Coronary artery (tissue), 2 donors: Measurements from ENCODE around the gene MUS81.
"Not testable (repeated sequence)": the region's sequence is repeated elsewhere in the genome, so short reads cannot be mapped to it uniquely, and the experiment has no call there.

Experiments
- DNase-seq: peaks from one replicate; pipeline ENCODE4 v3.0.0-alpha.2; 2017; ENCODE audit warnings: low spot score
- H3K27ac ChIP-seq, 2 donors: fragments of 200-600 bp; sonication (generic); one replicate each; pipeline ENCODE4 v1.5.1; 2016 to 2019
- H3K4me3 ChIP-seq: fragments of 200-600 bp; sonication (generic); 2 replicates; pipeline ENCODE4 v1.5.1; 2016; ENCODE audit warnings: mild to moderate bottlenecking, moderate library complexity
- TF ChIP-seq, protein P1 (sequence below): fragments of 200-600 bp; sonication (generic); IDR thresholded peaks from one replicate; pipeline ENCODE4 v1.5.1; 2019; ENCODE audit warnings: antibody characterized with exemption

MUS81 gene

GRCh38 chr11:65817312-65817834 lies 42.9 kb upstream of the MUS81 start:
- TF ChIP-seq, protein P1, sequence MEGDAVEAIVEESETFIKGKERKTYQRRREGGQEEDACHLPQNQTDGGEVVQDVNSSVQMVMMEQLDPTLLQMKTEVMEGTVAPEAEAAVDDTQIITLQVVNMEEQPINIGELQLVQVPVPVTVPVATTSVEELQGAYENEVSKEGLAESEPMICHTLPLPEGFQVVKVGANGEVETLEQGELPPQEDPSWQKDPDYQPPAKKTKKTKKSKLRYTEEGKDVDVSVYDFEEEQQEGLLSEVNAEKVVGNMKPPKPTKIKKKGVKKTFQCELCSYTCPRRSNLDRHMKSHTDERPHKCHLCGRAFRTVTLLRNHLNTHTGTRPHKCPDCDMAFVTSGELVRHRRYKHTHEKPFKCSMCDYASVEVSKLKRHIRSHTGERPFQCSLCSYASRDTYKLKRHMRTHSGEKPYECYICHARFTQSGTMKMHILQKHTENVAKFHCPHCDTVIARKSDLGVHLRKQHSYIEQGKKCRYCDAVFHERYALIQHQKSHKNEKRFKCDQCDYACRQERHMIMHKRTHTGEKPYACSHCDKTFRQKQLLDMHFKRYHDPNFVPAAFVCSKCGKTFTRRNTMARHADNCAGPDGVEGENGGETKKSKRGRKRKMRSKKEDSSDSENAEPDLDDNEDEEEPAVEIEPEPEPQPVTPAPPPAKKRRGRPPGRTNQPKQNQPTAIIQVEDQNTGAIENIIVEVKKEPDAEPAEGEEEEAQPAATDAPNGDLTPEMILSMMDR = no peak
- Histone ChIP-seq H3K27ac (peak overlapping the region in 1 of 2 donors; percentile 58), H3K4me3 (peak overlapping the region; percentile 82)
- DNase-seq = no peak

DNA sequence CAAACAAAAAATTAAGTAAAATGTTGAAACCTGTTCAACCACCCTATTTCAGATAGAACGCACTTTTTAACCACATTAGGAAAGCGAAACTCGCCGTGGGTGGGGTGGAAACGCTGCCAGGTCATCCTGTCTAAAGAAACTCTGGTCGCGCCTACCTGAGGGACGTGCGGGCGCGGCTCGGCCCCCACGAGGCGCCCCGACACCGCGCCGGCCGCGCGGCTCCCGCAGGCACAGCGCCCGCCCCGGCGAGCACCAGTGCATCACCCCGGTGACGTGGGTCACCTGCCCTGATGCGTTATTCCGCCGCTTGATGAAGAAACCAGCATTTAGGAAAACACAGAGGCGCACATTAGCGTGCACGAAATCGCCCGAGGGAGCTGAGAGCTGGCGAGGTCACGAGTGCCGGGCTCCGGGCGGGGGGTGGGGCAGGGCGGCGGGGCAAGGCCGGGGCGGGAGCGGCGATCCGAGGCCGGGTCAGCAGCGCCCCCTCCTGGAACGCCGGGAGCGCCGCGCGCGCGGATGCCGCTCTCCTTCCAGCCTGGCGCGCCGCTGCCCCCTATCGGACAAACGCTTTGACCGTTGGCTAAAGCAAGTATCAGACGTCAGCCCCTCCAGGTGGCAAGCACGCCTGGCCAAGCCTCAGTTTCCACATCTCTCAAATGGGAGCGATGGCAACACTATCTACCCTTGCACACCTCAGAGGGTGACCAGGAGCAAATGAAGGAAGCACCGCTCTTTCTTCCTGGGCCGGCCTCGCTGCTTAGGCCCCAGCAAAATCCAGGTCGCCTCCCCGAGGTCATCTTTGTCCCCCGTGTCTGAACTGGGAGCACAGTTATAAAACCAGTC lies 42.2 kb upstream of the MUS81 start:
- TF ChIP-seq, protein P1 = peak; percentile 100
- H3K27ac ChIP-seq = peak overlapping the region; percentile 58 to 78
- peak overlapping the region; percentile 82 for H3K4me3 ChIP-seq
- peak; percentile 92 for DNase-seq

- no peak overlapping the region for H3K27ac ChIP-seq
- DNase-seq = no peak
- TF ChIP-seq, protein P1 = no peak
- H3K4me3 ChIP-seq = no peak overlapping the region
These were observed 39.1 kb upstream of the MUS81 start for GRCh38 chr11:65821107-65821506.

- no peak overlapping the region for H3K27ac ChIP-seq
- DNase-seq = no peak
- no peak overlapping the region for H3K4me3 ChIP-seq
- TF ChIP-seq, protein P1 = no peak
These were observed 37.3 kb upstream of the MUS81 start for GRCh38 chr11:65822776-65823528.

- DNase-seq = no peak
- H3K27ac ChIP-seq = no peak overlapping the region
- TF ChIP-seq, protein P1 = no peak
- H3K4me3 ChIP-seq = no peak overlapping the region
These were observed 33.1 kb upstream of the MUS81 start for GRCh38 chr11:65826984-65827735.

- H3K27ac ChIP-seq = no peak overlapping the region
- TF ChIP-seq, protein P1 = no peak
- DNase-seq = no peak
- H3K4me3 ChIP-seq = no peak overlapping the region
These were observed 30.8 kb upstream of the MUS81 start for GRCh38 chr11:65829459-65829858.

- H3K4me3 ChIP-seq, DNase-seq, H3K27ac ChIP-seq: not testable (repeated sequence)
These were observed 28.0 kb upstream of the MUS81 start for GRCh38 chr11:65832231-65832630.
